Panc1 (cell line): Measurements from ENCODE around the gene PADI2.

Experiments
- CTCF ChIP-seq: fragments of 450-650 bp; IDR thresholded peaks from 2 replicates; pipeline ENCODE4 v1.5.1; 2017; ENCODE audit warnings: mild to moderate bottlenecking
- POLR2AphosphoS5 ChIP-seq: IDR thresholded peaks from 2 replicates; pipeline ENCODE4 v1.6.1; 2012; ENCODE audit warnings: mild to moderate bottlenecking, low read depth, low read length, moderate library complexity
- REST ChIP-seq, 2 experiments: IDR thresholded peaks; 2 replicates each; pipeline ENCODE4 v1.6.1; 2011 to 2012; ENCODE audit warnings: low read depth in 2 of 2, control low read depth in 1 of 2, low read length in 1 of 2, mild to moderate bottlenecking in 1 of 2, moderate library complexity in 1 of 2; ENCODE audit not compliant: insufficient read depth in 1 of 2

- TF ChIP-seq CTCF (no peak), REST (IDR thresholded peaks at IDR 0.05; ENCODE audit: insufficient read depth in 1 of 2, low read depth in 2 of 2, low read length in 1 of 2) (no peak), POLR2AphosphoS5 (no peak)
Measured at GRCh38 chr1:17045150-17045549, 74.1 kb downstream of the PADI2 start.
